ENCODE results near the gene RNF44. TPM values are rescaled to one million over a fixed set of nuclear protein-coding genes. Genes with fewer than 3 reads are reported as not detected.
A peak's percentile ranks its signal among the peaks of the same experiment; 100 is the strongest.

RNF44 gene
- total RNA-seq, 1 experiment from 2014 or later: 58.4 TPM

DNA sequence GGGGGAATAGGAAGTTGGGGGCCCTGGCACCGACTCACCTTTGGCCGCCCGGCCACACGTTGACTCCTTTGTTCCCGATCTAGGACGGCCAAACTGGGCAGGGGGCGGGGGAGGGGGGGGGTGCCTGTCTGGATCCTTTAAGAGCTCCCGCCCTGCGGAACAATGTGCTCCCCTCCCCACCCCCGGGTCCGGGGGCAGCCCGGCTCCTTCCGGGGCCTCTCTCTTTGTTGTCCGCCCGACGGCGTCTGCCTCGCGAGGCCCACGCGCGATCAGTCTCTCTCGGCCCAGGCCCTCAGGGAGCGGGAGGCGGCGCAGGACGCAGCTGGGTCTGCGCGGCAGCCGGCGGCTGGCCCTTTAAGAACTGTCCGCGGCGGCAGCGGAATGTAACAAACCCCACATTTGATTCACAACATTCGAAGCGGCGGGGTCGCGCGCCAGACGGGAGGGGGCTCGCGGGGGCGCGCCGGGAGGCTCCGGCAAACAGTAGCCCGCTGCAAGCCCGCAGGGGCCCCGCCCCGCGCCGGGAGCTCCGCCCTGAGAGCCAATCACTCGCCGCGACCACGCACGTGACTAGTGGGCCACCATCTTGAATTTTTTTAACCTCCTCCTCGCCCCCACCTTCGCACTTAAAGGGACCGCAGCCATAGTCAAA is at the start of gene RNF44 (continued):
- TF ChIP-seq TCF7L2 (IDR thresholded peaks at IDR 0.05; ENCODE audit: borderline replicate concordance, extremely low read depth, insufficient read depth, insufficient read length) (peak; percentile 84), ELF1 (IDR thresholded peaks at IDR 0.05; ENCODE audit: borderline replicate concordance, low read depth) (no peak), EGR1 (IDR thresholded peaks at IDR 0.05; ENCODE audit: low read depth) (no peak), CEBPB (IDR thresholded peaks at IDR 0.05; ENCODE audit: low read depth) (no peak), RAD21 (IDR thresholded peaks at IDR 0.05; ENCODE audit: low read depth) (no peak), ZNF274 (IDR thresholded peaks at IDR 0.05; ENCODE audit: low read depth, low read length) (no peak)

DNA sequence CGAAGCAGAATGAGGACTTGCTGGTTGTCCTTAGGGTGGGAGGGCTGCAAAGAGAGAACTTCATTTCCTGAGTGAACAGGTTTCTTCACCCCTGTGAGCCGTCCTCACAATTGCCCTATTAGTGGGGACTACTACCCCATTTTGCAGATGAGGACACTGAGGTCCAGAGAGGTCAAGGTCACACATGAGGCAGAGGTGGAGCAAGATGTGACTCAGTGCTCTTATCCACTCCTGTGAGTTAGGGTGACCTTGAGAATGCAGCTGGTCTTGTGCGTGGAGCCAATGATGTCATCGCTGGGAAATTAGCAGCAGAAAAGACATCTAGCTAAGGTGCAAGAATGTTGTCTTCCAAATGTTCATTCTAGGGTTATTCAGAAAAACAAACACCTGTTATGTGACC is 45.9 kb upstream of the RNF44 start:
- no peak overlapping the region for H3K4me2 ChIP-seq (ENCODE audit: low read length)
- H3K9me2 ChIP-seq (ENCODE audit: insufficient read depth): no peaks in the 10 kb centered on the region
- POLR2A ChIA-PET: no interaction called here
- ATAC-seq (no peak), DNase-seq (ENCODE audit: low read depth, low spot score) (no peak)
- TF ChIP-seq SIN3A (IDR thresholded peaks at IDR 0.05; ENCODE audit: low read depth) (no peak), EZH2phosphoT487 (IDR thresholded peaks at IDR 0.05; ENCODE audit: borderline replicate concordance) (no peak), EGR1 (IDR thresholded peaks at IDR 0.05; ENCODE audit: low read depth) (no peak), RAD21 (IDR thresholded peaks at IDR 0.05; ENCODE audit: low read depth) (no peak), SP1 (IDR thresholded peaks at IDR 0.05; ENCODE audit: low read depth) (no peak), ZFX (IDR thresholded peaks at IDR 0.05) (no peak), ELF1 (IDR thresholded peaks at IDR 0.05; ENCODE audit: borderline replicate concordance, low read depth) (no peak), POLR2A (IDR thresholded peaks at IDR 0.05; ENCODE audit: borderline replicate concordance, extremely low read depth, insufficient read depth, insufficient read length) (no peak), FOSL1 (IDR thresholded peaks at IDR 0.05; ENCODE audit: low read depth) (no peak), POLR2AphosphoS5 (IDR thresholded peaks at IDR 0.05; ENCODE audit: low read depth, low read length) (no peak)
- TF ChIP-seq, protein P1, sequence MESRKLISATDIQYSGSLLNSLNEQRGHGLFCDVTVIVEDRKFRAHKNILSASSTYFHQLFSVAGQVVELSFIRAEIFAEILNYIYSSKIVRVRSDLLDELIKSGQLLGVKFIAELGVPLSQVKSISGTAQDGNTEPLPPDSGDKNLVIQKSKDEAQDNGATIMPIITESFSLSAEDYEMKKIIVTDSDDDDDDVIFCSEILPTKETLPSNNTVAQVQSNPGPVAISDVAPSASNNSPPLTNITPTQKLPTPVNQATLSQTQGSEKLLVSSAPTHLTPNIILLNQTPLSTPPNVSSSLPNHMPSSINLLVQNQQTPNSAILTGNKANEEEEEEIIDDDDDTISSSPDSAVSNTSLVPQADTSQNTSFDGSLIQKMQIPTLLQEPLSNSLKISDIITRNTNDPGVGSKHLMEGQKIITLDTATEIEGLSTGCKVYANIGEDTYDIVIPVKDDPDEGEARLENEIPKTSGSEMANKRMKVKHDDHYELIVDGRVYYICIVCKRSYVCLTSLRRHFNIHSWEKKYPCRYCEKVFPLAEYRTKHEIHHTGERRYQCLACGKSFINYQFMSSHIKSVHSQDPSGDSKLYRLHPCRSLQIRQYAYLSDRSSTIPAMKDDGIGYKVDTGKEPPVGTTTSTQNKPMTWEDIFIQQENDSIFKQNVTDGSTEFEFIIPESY (IDR thresholded peaks at IDR 0.05; ENCODE audit: extremely low read depth, insufficient replicate concordance, low read length): no peak
- no peaks in the 10 kb centered on the region for H3K27me3 ChIP-seq (ENCODE audit: insufficient read depth, low read length)
- intact Hi-C loops (cut with micrococcal nuclease): no loop called here
- no peak overlapping the region for H3K9ac ChIP-seq (ENCODE audit: low read length)
- H2AFZ ChIP-seq (ENCODE audit: low read depth, low read length, poor library complexity, severe bottlenecking): no peak overlapping the region
- peaks cover 5 to 9% of the 10 kb centered on the region in 2 experiments; a peak in 2 of 4 replicates for H3K9me3 ChIP-seq (ENCODE audit: control insufficient read depth in 1 of 2, insufficient read depth in 1 of 2, low read depth in 1 of 2, low read length in 2 of 2)
- CTCF ChIA-PET: no interaction called here
- RAD21 ChIA-PET (ENCODE audit: low non-redundant PET in 1 of 2, low total read pairs in 2 of 2, uncharacterized antibody in 2 of 2, unreplicated experiment in 2 of 2): no interaction called here
- H4K20me1 ChIP-seq (ENCODE audit: insufficient read depth): no peaks in the 10 kb centered on the region
- peaks cover 0 to 6% of the 10 kb centered on the region in 2 experiments; a peak in 2 of 4 replicates for H3K4me1 ChIP-seq (ENCODE audit: control insufficient read depth in 1 of 2, insufficient read depth in 2 of 2, low read length in 2 of 2)
- H3K27ac ChIP-seq (ENCODE audit: low read depth, low read length): no peak overlapping the region
- H3K4me3 ChIP-seq (replicated peaks in 1 of 2; ENCODE audit: low read depth in 1 of 2, low read length in 2 of 2): no peak overlapping the region
- H3K36me3 ChIP-seq (ENCODE audit: control insufficient read depth in 1 of 2, insufficient read depth in 2 of 2, low read length in 2 of 2): no peaks in the 10 kb centered on the region
- H3K79me2 ChIP-seq (ENCODE audit: insufficient read depth, low read length): no peaks in the 10 kb centered on the region
- BruUV-seq (replicated peaks): no TSS peak
